GM12864 (cell line): Measurements from ENCODE around the gene KCNQ1OT1.

Source experiments
- DNase-seq: peaks from one replicate; pipeline ENCODE4 v3.0.0-alpha.2; 2011; ENCODE audit warnings: low read depth
- H3K4me3 ChIP-seq: 2 replicates; pipeline ENCODE4 v1.5.1; 2011; ENCODE audit warnings: mild to moderate bottlenecking, low read depth, low read length, control low read depth
- CTCF ChIP-seq: IDR thresholded peaks from 2 replicates; pipeline ENCODE4 v1.5.1; 2011; ENCODE audit warnings: low read depth, mild to moderate bottlenecking, moderate library complexity, low read length, control low read depth, inconsistent platforms; ENCODE audit errors: missing control alignments

KCNQ1OT1 gene

GRCh38 chr11:2677127-2677526, 22.7 kb downstream of the KCNQ1OT1 start:
- TF ChIP-seq CTCF = no peak
- DNase-seq = no peak
- H3K4me3 ChIP-seq = no peak overlapping the region

- H3K4me3 ChIP-seq = no peak overlapping the region
- no peak for TF ChIP-seq CTCF
- no peak for DNase-seq
These were observed 24.3 kb downstream of the KCNQ1OT1 start for GRCh38 chr11:2675540-2675939.

- no peak for TF ChIP-seq CTCF
- no peak overlapping the region for H3K4me3 ChIP-seq
- DNase-seq = no peak
These were observed 25.1 kb downstream of the KCNQ1OT1 start for GRCh38 chr11:2674658-2675131.

- no peak for DNase-seq
- H3K4me3 ChIP-seq = no peak overlapping the region
- no peak for TF ChIP-seq CTCF
These were observed 25.8 kb downstream of the KCNQ1OT1 start for GRCh38 chr11:2673871-2674471.

GRCh38 chr11:2673250-2673610, 26.6 kb downstream of the KCNQ1OT1 start:
- no peak for DNase-seq

GRCh38 chr11:2672553-2673249, 27.1 kb downstream of the KCNQ1OT1 start:
- no peak for DNase-seq
- no peak overlapping the region for H3K4me3 ChIP-seq
- no peak for TF ChIP-seq CTCF

More at GRCh38 chr11:2673250-2673610, 26.6 kb downstream of the KCNQ1OT1 start:
- H3K4me3 ChIP-seq = no peak overlapping the region
- no peak for TF ChIP-seq CTCF

GRCh38 chr11:2671748-2672147, 28.0 kb downstream of the KCNQ1OT1 start:
- no peak for DNase-seq
- no peak for TF ChIP-seq CTCF
- H3K4me3 ChIP-seq = no peak overlapping the region
